HK-2 (cell line): ENCODE results near the gene PPIP5K1.
"Not testable (repeated sequence)": the region's sequence is repeated elsewhere in the genome, so short reads cannot be mapped to it uniquely, and the experiment has no call there.

ENCODE experiments used
- DNase-seq: peaks from one replicate; pipeline ENCODE4 v3.0.0-alpha.2; 2018; ENCODE audit not compliant: unreplicated experiment

PPIP5K1 gene

DNA sequence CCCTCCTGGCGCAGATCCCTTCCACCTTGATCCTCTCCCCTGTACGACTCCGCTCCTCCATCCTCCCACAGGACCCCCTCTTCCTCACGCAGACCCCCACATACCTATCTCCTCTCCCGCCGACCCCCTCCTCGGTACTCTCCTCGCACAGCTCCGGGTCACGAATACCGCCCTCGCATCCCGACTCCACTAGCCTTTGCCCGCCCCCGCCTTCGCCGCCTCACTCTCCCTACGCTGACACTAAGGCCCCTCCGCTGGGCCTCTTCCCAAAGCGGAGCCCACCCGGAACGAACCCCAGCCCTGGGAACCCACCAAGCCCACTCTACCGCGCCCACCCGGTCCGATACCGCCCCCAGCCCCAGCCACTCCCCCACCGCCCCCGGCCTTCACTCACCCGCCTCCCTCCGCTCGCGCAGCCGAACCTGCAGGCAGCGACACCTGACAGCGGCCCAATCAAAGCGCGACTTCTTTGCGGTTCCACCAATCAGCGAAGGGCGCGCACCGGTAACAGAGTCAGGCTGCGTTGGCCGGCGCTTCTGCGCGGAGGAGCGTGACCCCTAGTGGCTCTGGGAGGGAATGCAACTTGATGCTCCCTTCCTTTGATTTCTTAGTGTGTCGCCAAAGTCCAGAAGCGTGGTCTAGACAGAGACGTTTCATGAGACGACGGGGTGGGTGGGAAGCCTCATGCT is at the start of gene PPIP5K1:
Gene PPIP5K1, minus strand, starts transcription at position 431 of the 689 bp plus-strand sequence. CDS start 5,704 bp downstream, outside the sequence.
- DNase-seq, result not testable (repeated sequence)

DNA sequence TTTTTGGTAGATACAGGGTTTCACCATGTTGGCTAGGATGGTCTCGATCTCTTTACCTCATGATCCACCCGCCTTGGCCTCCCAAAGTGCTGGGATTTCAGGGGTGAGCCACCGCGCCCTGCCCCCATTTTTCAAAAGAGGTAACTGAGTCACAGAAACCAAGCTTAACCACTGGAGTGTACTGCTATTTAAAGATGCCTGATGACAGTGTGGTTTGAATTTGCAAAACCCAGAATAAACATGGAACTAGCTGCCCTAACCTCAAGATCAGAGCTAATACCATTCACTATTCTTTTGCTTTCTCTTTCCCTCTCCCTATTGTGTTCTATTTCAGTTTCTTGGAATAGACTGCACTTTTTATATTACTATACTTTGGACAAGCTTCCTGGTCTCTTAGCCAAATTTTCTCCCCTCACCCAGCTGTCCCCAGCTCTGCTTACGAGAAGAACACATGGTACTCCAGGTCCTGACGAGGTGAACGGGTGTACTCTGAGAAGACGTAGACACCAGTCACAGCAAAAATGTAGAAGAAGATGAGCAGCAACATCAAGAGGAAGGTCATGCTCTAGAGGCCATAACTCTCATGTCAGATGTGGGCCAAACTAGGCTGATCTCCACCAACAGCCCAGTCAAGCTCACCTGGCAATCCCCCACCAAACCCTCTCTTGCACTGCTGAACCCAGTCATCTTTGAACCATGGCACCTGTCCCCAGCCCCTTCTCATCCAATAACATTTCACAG is 48.6 kb upstream of the PPIP5K1 start:
- not testable (repeated sequence) for DNase-seq

DNA sequence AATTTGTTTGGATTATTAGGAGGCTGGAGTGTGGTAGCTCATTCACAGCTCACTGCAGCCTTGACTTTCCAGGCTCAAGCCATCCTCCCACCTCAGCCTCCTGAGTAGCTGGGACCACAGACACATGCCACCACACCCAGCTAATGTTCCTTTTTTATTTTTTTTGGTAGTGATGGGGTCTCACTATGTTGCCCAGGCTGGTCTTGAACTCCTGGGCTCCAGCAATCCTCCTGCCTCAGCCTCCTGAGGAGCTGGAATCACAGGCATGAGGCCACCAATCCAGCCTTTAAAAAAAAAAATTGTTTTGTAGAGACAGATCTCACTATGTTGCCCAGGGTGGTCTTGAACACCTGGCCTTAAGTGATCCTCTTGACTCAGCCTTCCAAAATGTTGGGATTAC is 36.9 kb upstream of the PPIP5K1 start:
- DNase-seq, result not testable (repeated sequence)

DNA sequence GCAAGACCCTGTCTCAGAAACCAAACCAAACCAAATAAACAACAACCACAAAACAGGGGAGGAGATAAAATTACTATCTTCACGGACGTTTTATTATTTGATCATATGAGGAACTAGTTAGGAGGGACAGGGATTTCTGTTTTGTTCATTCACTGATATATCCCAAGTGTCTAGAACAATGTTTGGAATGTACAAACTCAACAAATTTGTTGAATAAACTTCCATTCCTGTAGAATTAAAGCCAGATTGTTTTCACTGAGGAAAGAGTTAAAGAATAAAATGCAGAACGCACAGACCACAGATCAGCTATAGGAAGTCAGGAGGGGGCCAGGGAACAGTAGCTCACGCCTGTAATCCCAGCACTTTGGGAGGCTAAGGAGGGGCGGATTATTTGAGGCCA is 35.1 kb upstream of the PPIP5K1 start:
- DNase-seq, result no peak

DNA sequence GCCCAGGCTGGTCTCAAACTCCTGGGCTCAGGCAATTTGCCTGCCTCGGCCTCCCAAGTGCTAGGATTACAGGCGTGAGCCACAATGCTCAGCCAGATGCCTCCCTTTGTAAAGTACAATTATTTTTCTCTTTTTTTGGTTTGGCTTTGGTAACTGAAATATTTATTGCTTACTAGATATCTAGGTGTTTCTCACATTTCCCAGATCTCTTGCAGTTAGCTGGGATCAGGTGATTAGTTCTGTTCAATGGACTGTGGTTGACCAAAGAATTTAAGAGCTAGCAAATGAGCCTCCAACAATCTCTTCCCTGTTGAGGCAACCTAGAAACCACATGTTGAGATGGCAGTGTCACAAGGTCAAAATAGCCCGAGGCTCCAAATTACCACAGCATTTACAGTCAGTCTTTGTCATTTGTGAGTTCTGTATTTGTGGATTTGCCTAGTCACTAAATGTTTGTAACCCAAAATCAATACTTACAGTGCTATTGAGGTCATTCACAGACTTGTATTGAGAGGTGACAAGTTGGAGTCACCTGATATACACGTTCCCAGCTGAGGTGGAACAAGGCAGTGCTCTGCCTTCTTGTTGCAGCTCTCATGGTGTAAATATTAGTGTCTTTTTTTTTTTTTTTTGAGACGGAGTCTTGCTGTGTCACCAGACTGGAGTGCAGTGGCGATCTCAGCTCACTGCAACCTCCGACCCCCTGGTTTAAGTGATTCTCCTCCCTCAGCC is 32.2 kb upstream of the PPIP5K1 start:
- not testable (repeated sequence) for DNase-seq

DNA sequence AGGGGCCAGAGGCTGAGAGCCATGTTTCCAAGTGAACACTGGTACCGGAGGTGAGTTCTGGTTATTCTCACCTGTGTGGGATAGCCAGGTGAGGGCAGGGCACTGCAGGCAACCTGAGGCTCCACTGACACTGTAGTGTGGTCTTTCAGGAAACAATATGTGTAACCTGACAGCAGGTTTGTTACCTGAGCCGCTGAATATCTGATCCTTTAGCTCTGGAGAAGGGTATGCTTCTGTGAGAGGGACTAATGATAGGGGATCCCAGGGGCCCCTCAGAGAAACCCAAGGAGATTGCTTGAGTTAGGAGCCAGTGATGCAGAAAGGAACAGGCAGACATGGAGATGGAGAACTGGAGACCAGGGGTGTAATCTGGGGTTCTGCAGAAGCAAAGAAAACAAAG is 28.7 kb upstream of the PPIP5K1 start, which contains the start of gene STRC:
Gene STRC, minus strand, starts transcription at position 101 of the 400 bp plus-strand sequence. Its CDS starts 78 bp downstream, at position 23.
- not testable (repeated sequence) for DNase-seq

DNA sequence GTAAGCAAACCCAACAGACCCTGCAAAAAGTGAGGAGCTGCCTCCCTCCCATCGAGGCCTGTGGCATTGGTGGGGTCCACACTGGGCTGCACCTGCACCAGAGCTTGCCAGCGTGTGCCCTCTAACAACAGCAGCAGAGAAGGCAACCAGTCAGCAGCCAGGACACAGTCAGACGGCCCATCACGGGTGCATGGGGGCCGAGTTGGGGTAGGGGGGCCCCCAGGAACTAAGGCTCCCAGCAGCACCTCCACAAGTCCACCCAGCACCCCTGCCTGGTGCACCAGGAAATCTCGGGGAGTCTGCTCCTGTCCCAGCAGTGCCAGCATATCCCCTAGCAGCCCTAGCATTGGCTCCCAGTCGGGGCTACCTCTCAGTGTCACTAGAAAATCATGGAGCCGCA is 27.7 kb upstream of the PPIP5K1 start:
- not testable (repeated sequence) for DNase-seq

DNA sequence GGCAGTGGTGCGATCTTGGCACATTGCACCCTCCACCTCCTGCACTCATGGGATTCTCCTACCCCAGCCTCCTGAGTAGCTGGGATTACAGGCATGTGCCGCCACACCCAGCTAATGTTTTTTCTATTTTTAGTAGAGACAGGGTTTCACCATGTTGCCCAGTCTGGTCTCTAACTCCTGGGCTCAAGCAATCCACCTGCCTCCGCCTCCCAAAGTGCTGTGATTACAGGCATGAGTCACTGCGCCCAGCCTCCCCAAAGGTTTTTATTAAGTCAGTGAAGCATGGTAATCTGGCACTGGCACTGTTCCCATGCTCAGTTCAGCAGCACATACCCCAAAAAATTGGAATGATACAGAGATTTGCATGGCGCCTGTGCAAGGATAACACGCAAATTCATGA is 12.2 kb upstream of the PPIP5K1 start:
- DNase-seq, result peak; percentile 7

DNA sequence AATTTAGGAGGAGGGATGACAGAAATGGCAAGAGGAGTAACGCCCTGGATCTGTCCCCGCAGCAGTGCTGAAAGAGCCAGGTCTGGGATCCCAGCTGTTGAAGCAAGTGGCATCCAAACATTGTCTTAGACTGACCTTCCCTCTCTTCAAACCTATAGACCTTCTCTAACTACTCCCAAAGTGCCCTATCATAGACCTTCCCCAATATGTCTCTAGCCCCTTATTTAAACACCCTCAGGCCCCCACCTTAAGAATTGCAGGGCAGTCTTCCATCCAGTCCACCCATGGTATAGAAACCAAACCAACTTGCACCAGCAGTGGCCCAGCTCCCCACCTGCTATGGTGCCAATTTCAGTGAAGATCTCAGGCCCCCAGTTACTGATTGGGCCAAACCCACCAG is 10.2 kb upstream of the PPIP5K1 start:
- not testable (repeated sequence) for DNase-seq

DNA sequence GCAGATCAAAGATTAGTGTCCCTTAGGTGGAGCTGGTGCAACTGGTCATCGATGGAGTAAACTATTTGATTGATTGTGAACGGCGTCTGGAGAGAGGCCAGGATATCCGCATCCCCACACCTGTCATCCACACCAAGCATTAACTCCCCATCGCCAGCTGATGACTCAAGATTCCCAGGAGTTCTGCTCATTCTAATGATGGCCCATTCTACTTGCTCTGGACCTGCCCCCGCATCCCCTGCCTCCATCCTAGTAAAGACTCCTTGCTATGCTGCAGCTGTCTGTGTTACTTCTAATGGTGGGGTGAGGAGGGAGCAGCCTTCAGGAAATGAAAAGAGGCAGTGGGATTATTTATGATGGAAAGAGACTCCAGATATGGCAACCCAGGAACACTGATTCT is 9.1 kb upstream of the PPIP5K1 start:
- not testable (repeated sequence) for DNase-seq

DNA sequence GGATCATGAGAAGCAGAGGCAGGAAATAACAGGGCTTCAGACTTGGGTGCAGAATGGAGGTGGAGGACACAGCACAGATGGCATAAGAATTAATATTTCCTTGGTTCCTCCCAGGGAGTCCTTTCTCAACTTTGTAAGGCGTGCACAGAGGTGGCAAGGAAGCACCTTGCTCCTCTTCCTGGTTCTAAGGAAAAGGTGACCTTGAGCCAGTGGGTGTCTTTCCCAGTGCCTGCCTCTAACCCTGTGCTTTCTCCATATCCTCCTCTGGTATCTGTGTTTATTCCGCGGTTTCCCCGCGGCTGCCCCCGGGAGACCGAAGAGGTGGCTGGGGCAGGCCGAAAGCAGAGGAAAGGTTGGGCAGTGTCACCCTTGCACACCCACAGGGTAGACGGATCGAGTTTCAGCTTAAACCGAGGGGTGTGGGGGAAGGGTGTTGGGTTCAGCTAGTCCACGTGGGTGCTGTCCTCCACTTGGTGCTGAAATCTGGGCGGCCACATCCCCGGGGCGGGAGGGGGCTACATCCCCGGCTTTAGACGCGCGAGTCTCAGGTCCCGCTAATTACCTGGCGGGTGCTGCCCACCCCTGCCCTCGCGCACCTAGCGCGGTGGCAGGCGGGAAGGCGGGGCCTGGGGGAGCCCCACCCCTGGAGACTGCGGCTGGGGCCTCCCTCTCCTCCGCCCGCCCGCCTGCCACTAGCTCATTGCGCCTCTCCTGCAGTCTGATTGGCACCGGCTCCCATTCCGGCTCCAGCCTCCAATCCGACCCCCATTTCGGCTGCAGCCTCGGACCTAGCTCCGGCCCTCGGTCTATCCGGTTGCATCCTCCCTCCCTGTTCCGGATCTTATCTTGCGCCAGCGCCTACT is 3.6 kb upstream of the PPIP5K1 start, which contains the start of gene CKMT1B:
Gene CKMT1B, plus strand, starts transcription at position 700 of the 863 bp plus-strand sequence. CDS start 192 bp downstream, outside the sequence.
- not testable (repeated sequence) for DNase-seq

DNA sequence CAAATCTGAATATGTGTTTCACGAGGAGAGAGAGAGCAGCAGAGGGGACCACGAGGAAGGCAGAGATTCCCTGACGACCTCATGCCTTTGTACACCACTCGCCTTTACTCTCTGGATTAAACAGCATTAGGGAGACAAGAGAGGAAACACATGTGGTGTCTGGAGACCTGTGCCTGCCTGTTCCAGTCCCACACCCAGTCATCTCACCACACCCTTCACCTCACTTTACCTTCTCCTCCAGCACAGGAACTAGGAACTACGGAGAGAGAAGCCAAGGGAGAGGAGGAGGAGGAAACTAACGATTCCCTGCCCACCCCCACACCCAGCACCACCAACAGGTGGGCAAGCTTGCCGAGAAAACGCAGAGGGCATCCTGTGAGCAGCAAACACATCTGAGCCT is 2.8 kb upstream of the PPIP5K1 start:
- DNase-seq, result not testable (repeated sequence)

DNA sequence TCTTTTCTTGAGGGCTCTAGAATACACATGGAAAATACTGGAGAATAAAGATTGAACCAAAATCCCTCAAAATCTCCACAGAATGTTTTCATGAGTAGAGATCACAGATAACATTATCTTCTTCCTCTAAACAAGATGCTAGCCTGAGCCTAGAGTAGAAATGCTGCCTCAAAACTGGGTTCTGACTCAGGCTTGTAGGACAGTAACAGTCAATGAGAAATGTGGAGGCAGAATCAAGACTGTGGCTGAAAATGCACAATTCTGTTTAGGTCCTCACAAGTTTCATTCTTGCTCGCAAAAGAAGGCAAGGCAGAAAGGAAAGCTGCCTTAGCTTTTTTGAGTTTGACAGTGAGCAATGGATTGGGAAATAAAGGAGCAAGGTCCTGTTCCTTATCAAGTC is 15.4 kb downstream of the PPIP5K1 start:
- DNase-seq, result not testable (repeated sequence)

DNA sequence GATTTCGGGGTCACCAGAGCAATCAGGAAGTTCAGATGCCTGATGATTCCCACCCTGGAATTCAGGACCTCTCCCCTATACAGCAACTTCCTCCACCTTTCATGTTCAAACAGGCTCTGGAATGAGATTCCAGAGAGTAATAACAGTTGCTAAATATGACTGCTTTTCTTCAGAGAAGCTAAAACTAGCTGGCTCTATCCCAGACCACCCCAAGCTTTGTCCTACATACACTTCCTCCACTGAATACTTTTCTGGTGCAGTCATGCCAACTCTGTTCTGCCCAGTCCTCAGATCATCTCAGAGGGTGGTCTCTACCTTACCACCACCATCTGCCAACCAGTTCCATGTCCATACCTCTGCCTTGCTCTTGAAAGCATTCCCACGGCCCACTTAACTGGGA is 23.4 kb downstream of the PPIP5K1 start:
- not testable (repeated sequence) for DNase-seq

DNA sequence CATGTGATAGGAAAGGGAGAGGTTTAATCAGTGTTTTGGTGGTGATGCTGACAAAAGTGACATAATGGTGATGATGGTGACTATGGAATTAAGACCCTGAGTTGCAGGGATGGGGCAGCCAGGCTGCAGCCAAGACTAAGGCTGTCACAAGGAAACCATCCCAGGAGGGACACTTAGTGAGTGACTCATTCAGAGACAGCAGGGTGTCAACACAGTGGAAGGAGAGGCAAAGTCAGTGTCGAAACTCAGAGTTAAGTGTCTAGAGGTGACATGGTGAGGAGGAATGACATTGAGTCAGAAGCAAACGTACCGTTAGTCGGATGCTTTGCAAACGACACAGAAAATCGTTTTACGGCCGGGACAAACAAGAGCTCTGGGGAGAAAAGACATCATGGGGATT is 26.2 kb downstream of the PPIP5K1 start:
- not testable (repeated sequence) for DNase-seq

DNA sequence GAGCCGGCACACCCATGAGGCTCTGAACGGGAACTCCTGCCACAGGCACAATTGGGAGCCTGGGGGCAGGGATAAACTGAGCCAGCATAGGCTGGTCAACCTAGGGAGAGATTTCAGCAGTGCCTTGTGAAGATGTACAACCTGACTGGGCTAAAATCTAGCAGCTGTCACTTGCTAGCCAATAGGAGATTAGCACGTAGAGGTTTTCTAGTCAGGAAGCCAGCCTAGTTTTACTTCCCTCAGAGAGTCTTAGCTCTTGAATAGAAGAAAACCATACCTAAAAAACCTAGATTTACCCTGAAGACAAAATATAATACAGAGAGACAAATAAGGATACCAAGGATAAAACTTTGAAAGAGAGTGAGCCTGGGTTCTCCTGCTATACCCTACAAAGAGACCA is 27.3 kb downstream of the PPIP5K1 start:
- not testable (repeated sequence) for DNase-seq

DNA sequence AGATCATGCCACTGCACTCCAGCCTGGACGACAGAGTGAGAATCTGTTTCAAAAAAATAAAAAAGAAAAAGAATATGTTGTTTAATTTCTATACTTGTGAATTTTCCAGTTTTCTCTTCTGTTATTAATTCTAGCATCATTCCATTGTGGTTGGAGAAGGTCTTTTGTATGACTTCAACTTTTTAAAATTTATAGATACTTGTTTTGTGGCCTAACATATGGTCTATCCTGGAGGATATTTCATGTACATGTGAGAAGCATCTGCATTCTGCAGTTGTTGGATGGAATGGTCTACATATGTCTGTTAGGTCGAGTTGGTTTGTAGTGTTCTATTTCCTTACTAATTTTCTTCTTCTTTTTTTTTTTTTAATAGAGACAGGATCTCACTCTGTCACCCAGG is 37.0 kb downstream of the PPIP5K1 start:
- DNase-seq, result no peak

DNA sequence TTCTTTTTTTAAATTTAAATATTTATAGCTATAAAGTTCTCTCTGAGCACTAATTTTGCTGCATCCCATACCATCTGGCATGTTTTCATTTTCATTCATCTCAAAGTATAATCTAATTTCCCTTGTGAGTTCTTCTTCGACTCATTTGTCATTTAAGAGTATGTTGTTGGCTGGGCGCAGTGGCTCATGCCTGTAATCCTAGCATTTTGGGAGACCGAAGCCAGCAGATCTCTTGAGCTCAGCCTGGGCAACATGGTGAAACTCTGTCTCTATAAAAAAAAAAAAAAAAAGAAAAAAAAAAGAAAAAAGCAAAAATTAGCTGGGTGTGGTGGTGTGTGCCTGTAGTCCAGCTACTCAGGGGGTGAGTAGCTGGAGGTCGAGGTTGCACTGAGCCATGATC is 37.8 kb downstream of the PPIP5K1 start:
- DNase-seq, result no peak

DNA sequence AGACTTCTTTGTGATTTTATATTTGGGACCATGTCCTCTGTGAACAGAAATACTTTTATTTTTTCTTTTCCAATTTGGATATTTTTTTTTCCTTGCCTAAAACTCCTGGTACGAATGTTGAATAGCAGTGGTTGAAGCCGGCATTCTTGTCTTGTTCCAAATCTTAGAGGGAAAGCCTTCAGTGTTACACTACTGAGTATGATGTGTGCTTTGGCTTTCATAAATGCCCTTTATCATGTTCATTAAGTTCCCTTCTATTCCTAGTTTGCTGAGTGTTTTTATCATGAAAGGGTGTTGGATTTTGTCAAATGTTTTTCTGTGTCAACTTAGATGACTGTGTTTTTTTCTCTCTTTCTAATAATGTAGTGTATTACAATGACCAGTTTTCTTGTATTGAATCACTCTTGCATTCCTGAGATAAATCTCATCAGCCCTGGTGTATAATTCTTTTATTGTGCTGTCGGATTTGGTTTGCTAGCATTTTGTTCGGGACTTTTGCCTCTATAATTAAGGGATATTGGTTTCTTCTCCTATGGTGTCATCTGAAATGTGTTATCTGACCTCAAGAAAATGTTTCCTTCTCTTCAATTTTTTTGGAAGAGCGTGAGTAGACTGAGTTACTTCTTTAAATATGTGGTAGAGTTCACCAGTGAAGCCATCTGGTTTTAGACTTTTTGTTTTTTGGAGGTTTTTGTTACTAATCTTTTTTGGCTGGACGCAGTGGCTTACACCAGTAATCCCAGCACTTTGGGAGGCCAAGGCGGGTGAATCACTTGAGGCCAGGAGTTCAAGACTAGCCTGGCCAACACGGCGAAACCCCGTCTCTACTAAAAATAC is 39.3 kb downstream of the PPIP5K1 start:
- DNase-seq, result no peak

DNA sequence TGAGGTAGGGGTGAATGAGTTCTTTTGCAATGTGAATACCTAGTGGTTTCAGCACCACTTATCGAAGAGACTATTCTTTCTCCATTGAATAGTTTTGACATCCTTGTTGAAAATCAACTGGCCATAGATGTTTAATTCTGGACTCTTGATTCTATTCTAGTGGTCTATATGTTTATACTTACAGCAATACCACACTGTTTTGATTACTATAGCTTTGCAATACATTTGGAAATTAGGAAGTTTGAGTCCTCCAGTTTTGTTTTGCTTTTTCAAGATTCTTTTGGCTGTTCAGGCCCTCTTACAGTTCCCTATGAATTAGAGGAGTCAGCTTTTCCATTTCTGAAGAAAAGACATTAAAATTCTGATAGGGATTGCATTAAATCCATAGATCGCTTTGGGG is 42.5 kb downstream of the PPIP5K1 start:
- DNase-seq, result no peak
